Pons (tissue), 1 donor: ENCODE data around the gene CACNA1F.
A peak's percentile ranks its signal among the peaks of the same experiment; 100 is the strongest.

Source experiments
- DNase-seq: peaks from one replicate; pipeline ENCODE4 v3.0.0-alpha.2; 2016; ENCODE audit warnings: low spot score

CACNA1F gene

DNA sequence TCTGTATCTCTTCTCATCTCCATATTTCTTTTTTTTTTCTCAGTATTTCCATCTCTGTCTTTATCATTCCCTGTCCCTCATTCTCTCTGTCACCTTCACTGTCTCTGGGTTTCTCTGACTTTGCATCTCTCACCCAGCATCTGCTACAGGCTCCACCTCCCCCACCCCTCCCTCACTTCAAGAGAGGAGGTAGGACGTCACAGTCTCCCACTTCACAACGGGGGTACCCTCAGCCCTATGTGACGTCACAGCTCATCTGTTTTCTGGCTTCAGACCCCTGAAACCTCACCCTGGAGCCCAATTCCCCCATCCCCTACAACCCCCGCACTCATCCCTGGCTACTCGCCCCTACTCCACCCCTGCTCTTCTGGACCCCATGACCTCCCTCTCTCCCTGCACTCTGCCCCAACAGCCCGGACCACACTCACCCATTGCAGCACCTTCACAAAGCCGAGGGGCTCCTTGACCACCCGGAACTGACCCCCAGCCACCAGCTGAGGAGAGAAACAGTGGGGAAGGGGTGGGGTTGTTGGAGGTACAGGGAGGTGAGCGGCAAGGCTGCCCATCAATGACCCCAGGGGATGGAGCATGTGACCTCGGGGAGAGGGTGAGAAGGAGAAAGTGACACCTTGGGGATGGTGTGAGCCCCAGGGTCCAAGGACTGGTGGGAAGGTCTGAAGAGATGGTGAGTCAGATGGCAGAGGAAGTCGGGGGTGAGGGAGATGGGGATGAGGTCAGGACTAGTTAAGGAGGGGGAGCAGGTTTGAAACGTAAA lies 34.4 kb downstream of the CACNA1F start:
- no peak for DNase-seq

GRCh38 chrX:49197543-49198087 lies 35.5 kb downstream of the CACNA1F start:
- DNase-seq = no peak

DNA sequence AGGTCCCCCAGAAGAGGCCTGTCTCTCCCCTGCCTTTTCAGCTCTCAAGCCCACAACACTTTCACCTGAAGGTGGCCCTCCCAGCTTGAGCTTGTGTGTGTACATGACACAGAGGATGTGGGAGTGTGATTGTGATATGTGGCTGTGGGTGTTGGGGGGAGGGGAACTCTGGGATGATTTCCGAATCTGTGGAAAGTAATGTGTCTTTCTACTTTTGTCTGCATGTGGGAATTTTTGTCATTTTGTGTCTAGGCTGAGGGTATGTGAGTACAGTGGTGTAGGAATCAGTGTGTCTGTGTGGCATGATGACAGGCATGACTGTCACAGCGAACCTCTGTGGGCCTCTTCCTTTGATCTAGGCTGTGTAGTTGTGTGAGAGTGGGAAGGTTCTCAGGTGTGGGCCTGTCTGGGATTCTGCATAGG lies 39.6 kb downstream of the CACNA1F start:
- no peak for DNase-seq

DNA sequence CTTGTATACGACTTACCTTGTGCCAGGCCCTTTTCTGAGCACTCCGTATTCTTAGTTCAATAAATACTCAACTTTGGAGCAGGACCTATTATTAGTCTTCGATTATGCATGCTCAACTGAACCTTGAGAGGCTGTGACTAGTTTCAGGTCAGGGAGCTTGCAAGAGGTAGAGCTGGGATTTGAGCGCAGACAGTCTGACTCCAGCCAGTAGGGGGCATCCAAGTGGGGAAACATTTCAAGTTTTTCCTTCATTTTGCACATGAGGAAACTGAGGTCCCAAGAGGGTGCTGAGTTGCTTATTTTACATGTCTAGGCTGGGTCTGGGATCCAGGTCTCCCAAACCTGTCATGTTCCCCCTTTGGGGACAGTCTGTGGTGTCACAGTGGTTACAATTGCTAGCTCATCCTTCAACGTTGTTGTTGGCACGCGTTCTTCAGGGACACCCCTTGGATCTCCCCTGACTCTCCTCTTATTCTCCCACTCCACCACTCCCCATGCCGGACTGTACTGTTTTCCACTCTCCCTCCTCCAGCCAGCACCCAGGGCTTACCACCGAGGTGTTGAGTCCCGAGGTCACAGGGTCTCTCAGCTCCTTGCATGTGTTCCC lies 40.3 kb downstream of the CACNA1F start:
- DNase-seq = no peak

DNA sequence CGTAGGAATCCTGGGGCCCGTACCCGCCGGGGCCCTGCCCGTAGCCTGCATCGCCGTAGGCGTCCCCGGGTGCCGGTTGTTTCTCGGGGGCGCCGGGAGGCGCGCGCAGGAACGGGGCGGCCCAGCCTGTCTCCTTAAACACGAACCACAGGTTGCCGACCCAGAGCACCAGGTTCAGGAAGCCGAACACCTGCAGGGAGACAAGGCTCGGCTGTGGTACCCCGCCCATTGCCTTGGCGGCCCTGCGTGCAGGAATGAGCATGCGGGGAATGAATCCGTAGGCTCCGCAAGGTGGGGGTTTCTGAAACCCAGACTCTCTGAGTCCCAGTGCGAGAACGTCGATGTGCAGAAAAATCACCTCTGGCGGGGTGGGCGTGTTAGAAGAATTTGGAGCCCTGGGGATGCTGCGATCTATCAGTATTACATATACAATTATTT lies 41.5 kb downstream of the CACNA1F start:
- DNase-seq = no peak

GRCh38 chrX:49190821-49191573 lies 42.1 kb downstream of the CACNA1F start:
- DNase-seq = peak; percentile 99

DNA sequence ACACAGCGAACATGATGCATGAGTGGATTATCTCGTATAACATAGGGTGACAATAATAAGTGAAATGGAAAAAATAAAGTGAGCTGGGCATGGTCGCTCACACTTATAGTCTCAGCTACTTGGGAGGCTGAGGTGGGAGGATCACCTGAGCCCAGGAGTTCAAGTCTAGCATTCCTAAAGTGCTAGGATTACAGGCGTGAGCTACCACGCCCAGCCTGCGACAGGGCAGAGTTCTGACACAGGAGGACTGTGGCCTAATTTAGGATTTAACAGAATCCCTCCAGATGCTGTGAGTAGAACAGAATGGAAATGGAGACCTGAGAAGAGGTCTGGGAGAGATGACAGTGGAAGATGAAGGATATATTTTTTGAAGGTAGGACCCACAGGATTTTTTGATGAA lies 43.5 kb downstream of the CACNA1F start:
- no peak for DNase-seq

- no peak for DNase-seq
Observed at GRCh38 chrX:49188468-49189076, 44.6 kb downstream of the CACNA1F start.

DNA sequence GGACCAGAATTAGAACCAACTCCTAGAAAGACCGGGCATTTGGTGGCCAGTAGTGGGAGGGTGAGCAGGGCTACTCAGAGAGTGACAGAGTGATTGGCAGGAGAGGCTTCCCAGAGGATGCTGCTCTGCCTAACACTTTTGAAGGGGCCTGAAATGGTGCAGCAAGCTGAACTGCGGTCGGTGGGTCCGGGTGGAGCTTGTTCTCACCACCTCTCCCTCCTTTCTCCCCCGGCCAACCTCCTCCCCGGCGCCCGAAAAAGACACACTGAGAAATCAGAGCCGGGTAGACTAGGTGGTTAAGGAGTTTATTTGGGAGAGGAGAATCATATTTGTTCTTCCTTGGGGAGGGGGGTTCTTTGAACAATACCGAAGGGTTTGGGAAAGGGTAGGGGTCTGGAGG lies 45.6 kb downstream of the CACNA1F start:
- DNase-seq = no peak

DNA sequence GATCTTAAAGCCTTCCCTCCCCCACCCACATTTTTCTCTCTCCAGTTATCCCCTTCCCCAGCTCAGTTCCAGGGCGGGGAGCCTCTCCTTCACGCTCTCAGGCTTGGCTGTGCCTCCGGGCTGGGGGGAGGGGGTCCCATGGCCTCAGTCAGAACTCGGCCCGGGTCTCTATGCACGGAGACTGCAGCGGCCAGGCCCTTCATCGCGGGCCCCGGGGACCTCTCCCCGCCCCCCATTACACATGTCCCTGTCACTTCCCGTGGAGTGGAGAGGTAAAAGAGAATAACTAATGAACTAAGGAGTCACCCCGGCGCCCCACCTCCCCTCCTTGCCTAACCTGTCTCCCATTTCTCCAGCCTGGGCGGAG lies 46.1 kb downstream of the CACNA1F start:
- no peak for DNase-seq

DNA sequence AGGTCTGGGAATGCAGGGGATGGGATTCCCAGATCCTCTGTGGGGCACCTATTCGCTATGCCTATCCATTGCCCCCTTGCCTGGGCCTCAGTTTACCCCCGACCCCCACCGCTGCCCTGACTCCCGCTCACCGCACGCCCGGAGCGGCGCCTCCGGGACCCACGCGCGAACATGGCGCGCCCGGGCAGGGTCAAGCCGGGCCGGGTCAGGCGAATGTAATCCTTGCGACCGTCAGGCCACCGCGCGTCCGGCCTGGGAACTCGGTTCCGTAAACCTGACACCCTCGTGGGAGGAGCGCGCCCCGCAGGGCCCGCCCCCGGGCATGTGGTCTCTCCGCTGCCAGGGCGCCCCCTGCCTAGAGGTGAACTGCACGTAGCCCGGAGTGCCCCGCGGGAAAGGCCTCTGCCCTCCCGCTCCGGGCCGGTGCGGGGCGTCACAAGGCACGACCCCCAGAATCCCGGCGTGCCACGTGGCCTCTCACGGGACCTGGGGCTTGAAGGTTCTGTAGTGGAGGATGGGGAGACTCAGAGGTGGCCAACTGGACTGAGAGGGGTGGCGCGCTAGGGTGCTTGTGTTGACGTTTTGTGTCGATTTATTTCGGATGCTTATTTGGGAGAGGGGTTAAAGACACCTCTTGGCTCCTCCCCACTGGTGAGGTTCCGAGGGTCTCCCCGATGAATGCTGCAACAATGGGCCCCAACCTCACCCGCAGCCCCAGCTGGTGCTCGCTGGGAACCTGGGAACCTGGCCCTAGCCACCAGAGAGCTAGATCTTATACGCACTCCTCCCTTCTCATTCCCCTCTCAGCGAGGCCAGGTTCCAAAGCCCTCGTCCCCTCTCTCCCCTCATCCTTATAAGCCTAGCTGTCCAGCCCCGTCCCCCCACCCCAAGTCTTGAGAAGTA lies 46.8 kb downstream of the CACNA1F start, which contains the start of gene PRICKLE3:
TSS of gene PRICKLE3 (minus strand) at position 249 of the 903 bp plus-strand sequence. CDS start at position 173, 76 bp downstream.
- no peak for DNase-seq

GRCh38 chrX:49184294-49185281 lies 48.6 kb downstream of the CACNA1F start:
- DNase-seq = no peak

DNA sequence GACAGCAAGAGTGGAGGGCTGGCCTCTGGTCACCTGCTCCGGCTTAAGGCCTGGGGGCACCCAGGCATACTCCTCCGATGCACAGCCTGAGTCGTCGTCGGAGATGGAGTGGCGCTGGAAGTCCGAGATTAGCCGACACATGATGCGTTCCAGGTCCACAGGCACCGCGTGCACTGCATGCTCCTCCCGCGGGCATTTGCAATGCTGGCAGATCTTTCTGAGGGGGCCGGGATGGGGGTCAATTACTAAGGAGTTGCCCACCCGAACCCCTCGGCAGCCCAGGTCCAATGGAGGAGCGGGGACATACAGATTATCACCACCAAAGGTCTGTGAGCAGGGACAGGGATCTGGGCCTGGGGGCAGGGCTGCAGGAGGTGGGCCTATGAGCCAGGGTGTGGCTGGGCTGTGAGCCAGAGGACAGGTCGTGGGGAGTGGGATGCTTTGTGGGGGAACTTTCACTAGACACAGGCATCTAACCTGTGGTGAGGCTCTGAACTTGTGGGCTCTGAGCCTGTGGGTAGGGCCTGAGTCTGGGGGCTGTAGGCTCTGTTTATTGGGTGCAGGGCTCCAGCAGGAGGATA lies 49.3 kb downstream of the CACNA1F start:
- no peak for DNase-seq

DNA sequence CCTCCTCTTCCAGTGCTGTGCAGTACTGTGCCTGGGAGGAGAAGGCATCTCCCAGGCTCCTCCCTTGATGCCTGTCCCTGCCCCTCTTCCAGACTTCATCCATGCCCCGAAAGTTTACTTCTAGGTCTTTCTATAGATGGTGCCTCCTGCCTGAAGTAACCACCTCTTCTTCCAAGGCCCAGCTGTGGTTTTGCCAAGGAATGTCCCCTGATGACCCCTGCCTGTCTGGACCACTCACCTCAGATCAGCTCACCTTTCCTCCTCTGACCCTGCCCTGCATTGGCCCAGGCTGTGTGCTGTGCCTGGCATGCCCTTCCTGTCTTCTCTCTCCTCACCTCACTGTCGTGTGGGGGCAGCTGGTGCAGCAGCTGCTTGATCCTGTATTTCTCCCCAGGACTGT lies 53.8 kb downstream of the CACNA1F start:
- no peak for DNase-seq

DNA sequence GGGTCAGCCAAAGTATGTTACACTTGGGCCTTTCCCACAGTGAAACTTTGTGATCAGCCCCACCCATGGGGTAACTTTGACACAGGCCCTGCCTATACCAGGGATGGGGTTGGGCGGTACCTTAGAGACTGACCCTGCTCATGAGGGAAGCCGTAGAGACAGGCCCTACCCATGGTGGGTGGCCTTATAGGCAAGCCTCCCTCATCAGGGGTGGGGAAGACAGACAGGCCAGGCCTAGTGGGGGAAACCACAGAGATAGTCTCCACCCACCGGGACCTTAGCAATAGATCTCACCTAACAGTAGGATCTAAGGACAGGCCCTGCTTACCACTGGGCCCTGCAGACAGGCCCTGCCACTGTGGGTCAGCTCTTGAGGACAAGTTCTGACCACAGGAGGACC lies 54.6 kb downstream of the CACNA1F start:
- no peak for DNase-seq

DNA sequence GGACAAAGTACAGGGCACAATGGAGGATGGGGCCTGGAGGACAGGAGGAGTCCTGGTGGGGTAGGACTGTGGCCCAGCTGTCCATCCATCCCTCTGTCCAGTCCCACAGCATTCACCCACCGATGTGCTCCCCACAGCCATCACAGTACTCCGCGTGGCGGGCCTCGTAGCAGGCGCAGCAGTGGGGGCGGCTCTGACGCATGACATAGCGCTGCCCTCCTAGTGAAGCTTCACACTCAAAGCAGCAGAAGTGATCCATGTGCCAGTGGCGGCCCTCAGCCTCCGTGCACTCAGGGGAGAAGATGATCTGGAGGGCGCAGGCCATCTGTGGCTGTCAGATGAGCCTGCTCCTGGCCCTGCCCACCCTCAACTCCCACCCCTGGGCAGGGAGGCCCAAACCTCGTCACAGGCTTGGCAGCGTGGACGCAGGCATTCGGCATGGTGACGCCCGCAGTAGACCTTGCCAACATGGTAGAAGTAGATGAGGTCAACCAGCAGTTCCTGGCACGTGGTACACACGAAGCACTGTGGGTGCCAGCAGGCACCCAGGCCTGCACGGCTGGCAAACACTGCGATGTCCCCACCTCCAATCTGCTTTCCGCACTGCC lies 55.2 kb downstream of the CACNA1F start:
- DNase-seq = no peak

GRCh38 chrX:49177338-49177833 lies 55.8 kb downstream of the CACNA1F start:
- no peak for DNase-seq

- DNase-seq = no peak
Observed at GRCh38 chrX:49176421-49177326, 56.5 kb downstream of the CACNA1F start.
